ENCODE measurements around the gene NOL6.
"Not testable (repeated sequence)": the region's sequence is repeated elsewhere in the genome, so short reads cannot be mapped to it uniquely, and the experiment has no call there.

NOL6 gene

GRCh38 chr9:33430942-33431341 lies 42.8 kb downstream of the NOL6 start:
- DNase-seq, result no peak

- no peak for DNase-seq
Observed at GRCh38 chr9:33429256-33429985, 44.3 kb downstream of the NOL6 start.

- DNase-seq, result no peak
Observed at GRCh38 chr9:33426843-33427293, 46.9 kb downstream of the NOL6 start.

- no peak for DNase-seq
Observed at GRCh38 chr9:33425128-33425533, 48.6 kb downstream of the NOL6 start.

- DNase-seq, result not testable (repeated sequence)
Observed at GRCh38 chr9:33424492-33424891, 49.2 kb downstream of the NOL6 start.

- not testable (repeated sequence) for DNase-seq
Observed at GRCh38 chr9:33424043-33424442, 49.7 kb downstream of the NOL6 start.

GRCh38 chr9:33419708-33420303 lies 53.9 kb downstream of the NOL6 start:
- DNase-seq, result no peak

GRCh38 chr9:33418090-33418489 lies 55.6 kb downstream of the NOL6 start:
- DNase-seq, result no peak

GRCh38 chr9:33416996-33417395 lies 56.7 kb downstream of the NOL6 start:
- DNase-seq, result no peak

GRCh38 chr9:33415501-33416038 lies 58.2 kb downstream of the NOL6 start:
- peak; percentile 90 for DNase-seq

GRCh38 chr9:33414889-33415500 lies 58.7 kb downstream of the NOL6 start:
- no peak for DNase-seq

GRCh38 chr9:33414268-33414667 lies 59.5 kb downstream of the NOL6 start:
- DNase-seq, result no peak

Data from activated CD4-positive, CD25-positive, alpha-beta regulatory T cell treated with anti-CD3 and anti-CD28 coated beads, Interleukin-2, amount 50 U/mL, for 72 hours (primary cell).